Esophagus squamous epithelium (tissue), 4 donors: ENCODE results near the gene CCDC136.

ENCODE experiments used
- POLR2A ChIP-seq, 4 donors: fragments of 450-650 bp; IDR thresholded peaks; one replicate each; pipeline ENCODE4 v1.6.1; 2017; ENCODE audit warnings: antibody characterized with exemption in 4 of 4, mild to moderate bottlenecking in 4 of 4, moderate library complexity in 3 of 4
- TF ChIP-seq, protein P1 (sequence below), 6 experiments: fragments of 450-650 bp in 4 of 6; fragments of 200-600 bp in 2 of 6; sonication (generic) in 2 of 6; IDR thresholded peaks; one replicate each; pipeline ENCODE4 v1.5.1; 2016 to 2019; ENCODE audit warnings: antibody characterized with exemption in 6 of 6, mild to moderate bottlenecking in 4 of 6, moderate library complexity in 4 of 6

DNA sequence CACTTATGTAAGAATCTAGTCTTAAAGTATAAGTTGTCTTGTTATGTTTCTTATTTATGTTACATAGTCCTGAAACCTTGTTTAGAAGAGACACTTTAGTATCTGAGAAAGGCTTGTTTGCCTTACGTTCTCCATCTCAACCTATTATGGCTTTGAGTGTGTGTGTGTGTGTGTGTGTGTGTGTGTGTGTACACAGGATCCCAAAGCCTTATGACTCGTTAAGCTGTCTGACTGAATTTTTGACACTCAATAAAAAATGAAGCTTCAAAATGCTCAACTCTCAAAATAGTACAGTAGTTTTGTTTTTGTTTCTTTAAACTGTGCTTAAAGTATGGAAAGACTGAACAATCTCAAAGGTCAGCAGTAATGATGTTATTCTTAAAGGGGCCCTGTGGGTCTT is 34.6 kb upstream of the CCDC136 start:
- TF ChIP-seq, protein P1, sequence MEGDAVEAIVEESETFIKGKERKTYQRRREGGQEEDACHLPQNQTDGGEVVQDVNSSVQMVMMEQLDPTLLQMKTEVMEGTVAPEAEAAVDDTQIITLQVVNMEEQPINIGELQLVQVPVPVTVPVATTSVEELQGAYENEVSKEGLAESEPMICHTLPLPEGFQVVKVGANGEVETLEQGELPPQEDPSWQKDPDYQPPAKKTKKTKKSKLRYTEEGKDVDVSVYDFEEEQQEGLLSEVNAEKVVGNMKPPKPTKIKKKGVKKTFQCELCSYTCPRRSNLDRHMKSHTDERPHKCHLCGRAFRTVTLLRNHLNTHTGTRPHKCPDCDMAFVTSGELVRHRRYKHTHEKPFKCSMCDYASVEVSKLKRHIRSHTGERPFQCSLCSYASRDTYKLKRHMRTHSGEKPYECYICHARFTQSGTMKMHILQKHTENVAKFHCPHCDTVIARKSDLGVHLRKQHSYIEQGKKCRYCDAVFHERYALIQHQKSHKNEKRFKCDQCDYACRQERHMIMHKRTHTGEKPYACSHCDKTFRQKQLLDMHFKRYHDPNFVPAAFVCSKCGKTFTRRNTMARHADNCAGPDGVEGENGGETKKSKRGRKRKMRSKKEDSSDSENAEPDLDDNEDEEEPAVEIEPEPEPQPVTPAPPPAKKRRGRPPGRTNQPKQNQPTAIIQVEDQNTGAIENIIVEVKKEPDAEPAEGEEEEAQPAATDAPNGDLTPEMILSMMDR (IDR thresholded peaks at IDR 0.05) = no peak
- TF ChIP-seq POLR2A (IDR thresholded peaks at IDR 0.05) = no peak
